ENCODE results near the gene COX5B.
"Not testable (repeated sequence)": the region's sequence is repeated elsewhere in the genome, so short reads cannot be mapped to it uniquely, and the experiment has no call there.

Gene COX5B

GRCh38 chr2:97654309-97654708 lies 8.4 kb downstream of the COX5B start:
- DNase-seq = no peak

- DNase-seq = no peak
Measured at GRCh38 chr2:97654791-97655190, 8.9 kb downstream of the COX5B start.

GRCh38 chr2:97656129-97656755 lies 10.4 kb downstream of the COX5B start:
- DNase-seq = no peak

DNA sequence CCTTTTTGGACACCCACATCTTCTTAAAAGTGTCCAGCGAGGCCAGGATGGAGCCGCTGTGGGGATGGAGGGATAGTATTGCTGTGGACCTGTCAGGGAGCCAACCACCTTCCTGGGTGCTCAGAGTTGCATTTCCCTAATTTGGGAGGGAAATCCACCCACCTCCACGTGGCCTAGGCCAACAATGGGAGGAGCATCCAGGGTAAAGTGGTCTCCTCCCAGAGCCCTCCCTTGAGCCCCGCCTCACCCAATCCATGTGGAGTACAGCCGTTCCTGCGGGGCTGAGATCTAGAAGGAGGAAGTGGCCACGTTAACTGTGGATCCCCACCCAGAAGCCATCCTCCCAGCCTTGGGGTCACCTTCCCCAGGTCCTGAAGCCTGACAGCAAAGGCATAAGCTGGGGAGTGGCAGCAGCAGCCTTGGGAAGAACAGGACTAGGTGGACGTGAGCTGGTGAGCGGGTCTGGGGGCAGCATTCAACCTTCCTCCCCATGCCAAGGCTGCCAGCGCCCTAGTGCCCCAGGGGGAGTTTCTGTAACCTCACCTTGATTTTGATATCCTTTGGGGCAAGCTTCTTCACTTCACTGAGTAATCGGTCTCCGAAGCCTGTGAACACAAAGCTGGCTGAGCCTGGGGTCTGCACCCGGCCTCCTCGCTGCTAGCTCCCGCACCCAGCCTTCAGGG lies 11.2 kb downstream of the COX5B start:
- no peak for DNase-seq

DNA sequence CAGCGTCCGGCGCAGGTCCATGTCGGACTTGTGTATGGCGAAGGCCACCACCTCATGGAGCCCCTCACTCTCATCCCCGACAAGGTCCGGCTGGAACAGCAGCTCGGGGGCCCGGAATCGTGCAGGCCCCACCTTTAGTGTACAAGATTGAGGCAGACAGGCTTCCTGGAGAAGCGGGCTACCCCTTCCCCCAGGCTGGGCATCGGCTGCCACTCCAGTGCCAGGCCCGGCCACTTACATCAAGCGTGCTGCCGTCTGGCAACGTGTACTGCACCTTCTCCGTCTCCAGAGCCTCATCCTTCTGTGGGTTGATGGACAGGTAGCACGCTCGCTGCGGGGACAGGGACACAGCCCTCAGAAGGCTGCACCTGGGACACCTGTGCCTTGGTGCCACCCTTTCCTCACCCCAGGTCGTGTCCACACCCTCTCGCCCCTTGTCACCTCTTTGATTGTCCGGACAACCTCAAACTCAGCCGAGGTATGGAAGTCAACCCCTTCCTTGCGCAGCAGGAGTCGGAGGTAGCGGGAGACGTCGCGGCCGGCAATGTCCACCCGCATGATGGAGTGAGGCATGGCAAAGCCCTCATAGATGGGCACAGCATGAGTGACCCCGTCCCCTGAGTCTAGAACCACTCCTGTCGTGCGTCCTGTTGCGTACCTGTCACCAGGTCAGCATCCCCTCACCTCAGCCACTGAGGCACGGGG lies 12.3 kb downstream of the COX5B start:
- no peak for DNase-seq

- no peak for DNase-seq
Measured at GRCh38 chr2:97658691-97659157, 12.9 kb downstream of the COX5B start.

GRCh38 chr2:97659256-97660043 lies 13.6 kb downstream of the COX5B start:
- no peak for DNase-seq

DNA sequence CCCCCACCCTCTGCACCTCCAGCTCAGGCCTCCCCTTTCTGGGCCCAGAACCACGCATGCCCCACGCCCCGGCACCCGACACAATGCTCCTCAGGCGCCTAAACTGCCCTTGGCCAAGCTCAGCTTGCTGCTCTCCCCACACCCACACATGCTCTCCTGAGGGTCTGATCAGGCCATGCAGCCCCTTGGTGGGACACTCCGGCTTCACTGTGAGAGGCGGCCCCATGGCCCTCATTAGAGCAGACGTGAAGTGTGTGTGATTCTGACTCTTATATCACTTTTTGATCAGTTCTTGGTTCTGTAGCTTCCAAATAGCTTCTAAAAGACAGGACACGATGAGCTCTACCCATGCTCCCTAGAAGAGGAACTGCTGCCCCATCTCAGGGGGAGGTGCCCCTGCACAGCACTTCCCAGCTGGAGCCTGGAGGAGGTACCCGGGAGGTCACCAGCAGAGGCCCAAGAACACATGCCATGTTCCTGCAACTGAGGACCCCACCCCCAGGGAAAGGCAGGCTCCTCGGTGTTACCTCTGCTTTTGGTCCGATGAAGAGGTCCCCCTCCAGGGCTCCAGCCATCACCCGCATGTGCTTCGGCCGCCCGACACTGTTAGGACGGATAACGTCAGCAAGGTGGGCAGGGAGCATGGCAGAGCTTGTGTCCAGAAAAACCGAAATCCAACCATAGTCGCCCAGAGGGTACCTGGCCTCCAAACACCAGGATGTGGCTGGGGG lies 14.3 kb downstream of the COX5B start:
- DNase-seq = no peak

- DNase-seq = no peak
Measured at GRCh38 chr2:97660775-97661389, 15.0 kb downstream of the COX5B start.

DNA sequence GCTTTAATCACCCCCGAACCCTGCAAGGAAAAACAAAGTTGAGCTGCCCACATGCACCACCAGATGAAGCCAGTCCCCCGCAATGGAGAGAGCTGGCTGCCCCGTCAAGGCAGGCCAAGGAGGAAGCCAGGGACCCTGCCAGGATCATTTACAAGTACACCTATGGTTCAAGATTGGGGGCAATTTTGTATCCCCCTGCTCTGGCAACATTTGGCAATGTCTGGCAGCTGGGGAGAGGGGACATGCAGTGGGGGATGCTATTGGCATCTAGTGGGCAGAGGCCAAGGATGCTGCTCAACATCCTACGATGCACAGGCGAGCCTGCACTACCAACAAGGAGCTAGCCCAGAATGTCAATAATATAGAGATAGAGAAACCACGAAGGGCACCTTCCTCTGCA lies 16.1 kb downstream of the COX5B start:
- no peak for DNase-seq

GRCh38 chr2:97662386-97662894 lies 16.6 kb downstream of the COX5B start:
- no peak for DNase-seq

- DNase-seq = peak; percentile 61
Measured at GRCh38 chr2:97662895-97663625, 17.2 kb downstream of the COX5B start.

- DNase-seq = no peak
Measured at GRCh38 chr2:97663626-97663961, 17.7 kb downstream of the COX5B start.

DNA sequence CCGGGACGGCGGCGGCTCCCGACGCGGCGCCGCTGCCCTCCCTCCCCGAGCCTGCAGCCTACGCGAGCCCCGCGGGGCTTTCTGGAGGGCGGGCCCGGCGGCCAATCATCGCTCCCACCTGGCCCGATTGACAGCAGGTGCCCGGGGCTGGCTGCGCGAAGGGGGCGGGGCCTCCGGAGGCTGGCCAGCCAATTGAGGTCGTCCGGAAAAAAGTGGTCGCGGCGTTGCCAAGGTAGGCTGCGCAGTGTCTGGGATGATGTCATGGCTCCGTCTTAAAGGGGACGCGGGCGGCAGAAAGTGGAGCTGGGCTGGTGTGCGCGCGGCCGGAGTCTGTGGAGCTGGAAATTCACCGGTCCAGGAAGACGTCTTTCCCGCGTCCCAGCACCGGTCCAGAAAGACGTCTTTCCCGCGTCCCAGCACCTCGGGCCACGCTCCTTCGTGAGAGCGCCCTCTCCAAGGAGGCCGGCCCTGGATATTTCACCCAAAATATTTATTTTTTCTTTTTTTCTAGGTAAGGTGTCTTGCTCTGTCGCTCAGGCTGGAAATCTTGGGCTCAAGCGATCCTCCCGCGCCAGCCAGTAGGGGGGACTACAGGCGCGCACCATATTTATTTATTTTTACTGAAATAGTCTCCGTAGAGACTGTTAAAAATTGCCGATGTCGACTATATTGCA lies 18.2 kb downstream of the COX5B start, which contains the start of gene ACTR1B:
TSS of gene ACTR1B (minus strand) at position 83 of the 674 bp plus-strand sequence. CDS start 154 bp downstream, outside the sequence.
- DNase-seq = peak; percentile 98

DNA sequence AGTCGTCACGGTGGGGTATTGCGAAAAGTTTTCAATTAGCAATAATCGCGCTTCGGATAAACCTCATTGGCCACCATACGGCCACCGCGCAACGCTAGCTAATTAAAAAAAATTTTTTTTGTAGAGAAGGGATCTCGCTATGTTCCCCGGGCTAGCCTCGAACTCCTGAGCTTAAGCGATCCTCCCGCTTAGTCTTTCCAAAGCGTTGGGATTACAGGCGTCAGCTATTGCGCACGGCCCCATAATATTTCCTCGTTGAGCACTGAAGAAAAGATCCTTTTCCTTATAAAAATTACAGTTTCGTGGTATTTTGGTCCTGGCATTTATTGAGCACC lies 18.7 kb downstream of the COX5B start:
- DNase-seq = no peak

GRCh38 chr2:97669448-97669847 lies 23.6 kb downstream of the COX5B start, which contains the start of gene C2orf92:
C2orf92 (plus strand) TSS chr2:97669713; CDS start chr2:97669789, 76 bp downstream.
- DNase-seq = no peak

DNA sequence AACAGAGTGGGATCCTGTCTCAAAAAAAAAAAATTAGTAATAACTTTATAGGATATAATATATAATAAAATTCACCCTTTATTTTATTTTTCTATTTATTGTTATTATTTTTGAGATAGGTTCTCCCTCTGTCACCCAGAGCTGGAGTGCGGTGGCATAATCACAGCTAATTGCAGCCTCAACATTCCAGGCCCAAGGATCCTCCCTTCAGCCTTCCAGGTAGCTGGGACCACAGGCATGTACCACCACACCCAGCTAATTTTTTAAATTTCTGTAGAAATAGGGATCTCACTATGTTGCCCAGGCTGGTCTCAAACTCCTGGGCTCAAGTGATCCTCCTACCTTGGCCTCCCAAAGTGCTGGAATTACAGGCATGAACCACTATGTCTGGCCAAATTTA lies 24.6 kb downstream of the COX5B start:
- no peak for DNase-seq

GRCh38 chr2:97671526-97671925 lies 25.7 kb downstream of the COX5B start:
- no peak for DNase-seq

DNA sequence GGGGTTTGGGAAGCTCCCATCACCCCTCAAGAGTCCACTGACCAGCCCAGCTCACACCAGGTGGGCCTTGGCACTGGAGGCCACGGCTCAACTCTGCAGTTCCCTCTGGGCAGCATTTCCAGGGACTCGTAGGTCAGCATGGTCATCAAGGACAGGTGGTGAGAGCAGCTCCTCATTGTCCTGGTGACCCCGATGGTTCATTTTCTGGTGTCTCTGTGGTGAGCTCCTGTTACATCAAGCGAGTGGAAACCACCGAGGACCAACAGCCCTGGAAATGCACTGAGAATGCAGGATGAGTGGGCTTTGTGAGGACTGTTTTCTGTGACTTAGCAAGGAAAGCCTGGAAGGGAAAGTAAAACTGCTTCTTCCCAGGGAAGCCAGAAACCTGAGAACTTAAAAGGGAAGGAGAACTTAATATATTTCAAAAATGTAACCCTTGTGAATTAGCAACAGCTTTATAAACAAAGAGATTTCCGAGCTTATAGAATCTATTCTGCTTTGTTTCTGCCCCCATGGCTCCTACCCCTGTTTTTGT lies 26.8 kb downstream of the COX5B start:
- not testable (repeated sequence) for DNase-seq

All from central memory CD4-positive, alpha-beta T cell (primary cell).